Measurements from ENCODE around the gene FRMD4B.

The FRMD4B gene

GRCh38 chr3:69385723-69386555, at the start of gene FRMD4B:
Gene FRMD4B (minus strand): TSS chr3:69386088. CDS start chr3:69385989, 99 bp downstream.
- peaks cover 2% of the 10 kb centered on the region; the same call in 1 of the 2 replicates for H3K4me1 ChIP-seq (ENCODE audit: insufficient read depth, low read length)

GRCh38 chr3:69433969-69434325, 48.1 kb upstream of the FRMD4B start:
- H3K9me3 ChIP-seq (ENCODE audit: insufficient read depth, low read depth, low read length): no peaks in the 10 kb centered on the region
- H3K4me1 ChIP-seq (ENCODE audit: insufficient read depth, low read length): no peaks in the 10 kb centered on the region
- no peak overlapping the region for H3K9ac ChIP-seq (ENCODE audit: low read depth, low read length)
- H3K27ac ChIP-seq (ENCODE audit: low read length): no peak overlapping the region
- no peaks in the 10 kb centered on the region for H3K36me3 ChIP-seq (ENCODE audit: insufficient read depth, low read depth, low read length)
- H3K4me3 ChIP-seq (ENCODE audit: low read length): no peak overlapping the region
- no peaks in the 10 kb centered on the region for H3K27me3 ChIP-seq (ENCODE audit: insufficient read depth, low read length)

More at GRCh38 chr3:69385723-69386555, at the start of gene FRMD4B:
- H3K4me3 ChIP-seq (ENCODE audit: low read length): peak within 1 kb of the TSS; percentile 70
- H3K9ac ChIP-seq (ENCODE audit: low read depth, low read length): 0 out of 2 replicates have a peak within 1 kb of the TSS, but pooled peaks have one; percentile 37
- peaks cover 48% of the 10 kb centered on the region for H3K27me3 ChIP-seq (ENCODE audit: insufficient read depth, low read length)
- no peaks in the 10 kb centered on the region for H3K9me3 ChIP-seq (ENCODE audit: insufficient read depth, low read depth, low read length)
- no peak within 1 kb of the TSS for H3K27ac ChIP-seq (ENCODE audit: low read length)
- no peaks in the 10 kb centered on the region for H3K36me3 ChIP-seq (ENCODE audit: insufficient read depth, low read depth, low read length)

GRCh38 chr3:69433121-69433968, 47.5 kb upstream of the FRMD4B start:
- Histone ChIP-seq H3K9ac (ENCODE audit: low read depth, low read length) (no peak overlapping the region), H3K9me3 (ENCODE audit: insufficient read depth, low read depth, low read length) (no peaks in the 10 kb centered on the region), H3K4me1 (ENCODE audit: insufficient read depth, low read length) (no peaks in the 10 kb centered on the region), H3K36me3 (ENCODE audit: insufficient read depth, low read depth, low read length) (no peaks in the 10 kb centered on the region), H3K27me3 (ENCODE audit: insufficient read depth, low read length) (no peaks in the 10 kb centered on the region), H3K4me3 (ENCODE audit: low read length) (no peak overlapping the region), H3K27ac (ENCODE audit: low read length) (no peak overlapping the region)

- Histone ChIP-seq H3K9ac (ENCODE audit: low read depth, low read length) (no peak overlapping the region), H3K36me3 (ENCODE audit: insufficient read depth, low read depth, low read length) (no peaks in the 10 kb centered on the region), H3K4me3 (ENCODE audit: low read length) (no peak overlapping the region), H3K9me3 (ENCODE audit: insufficient read depth, low read depth, low read length) (no peaks in the 10 kb centered on the region), H3K27me3 (ENCODE audit: insufficient read depth, low read length) (no peaks in the 10 kb centered on the region), H3K27ac (ENCODE audit: low read length) (no peak overlapping the region), H3K4me1 (ENCODE audit: insufficient read depth, low read length) (0 out of 2 replicates have a peak, but pooled peaks cover 5% of the 10 kb centered on the region)
Observed at GRCh38 chr3:69428657-69429255, 42.9 kb upstream of the FRMD4B start.

- no peak overlapping the region for H3K27ac ChIP-seq (ENCODE audit: low read length)
- no peaks in the 10 kb centered on the region for H3K27me3 ChIP-seq (ENCODE audit: insufficient read depth, low read length)
- H3K4me1 ChIP-seq (ENCODE audit: insufficient read depth, low read length): 0 out of 2 replicates have a peak, but pooled peaks cover 5% of the 10 kb centered on the region
- no peak overlapping the region for H3K4me3 ChIP-seq (ENCODE audit: low read length)
- H3K9ac ChIP-seq (ENCODE audit: low read depth, low read length): no peak overlapping the region
- H3K9me3 ChIP-seq (ENCODE audit: insufficient read depth, low read depth, low read length): no peaks in the 10 kb centered on the region
- H3K36me3 ChIP-seq (ENCODE audit: insufficient read depth, low read depth, low read length): no peaks in the 10 kb centered on the region
Observed at GRCh38 chr3:69426967-69427304, 41.0 kb upstream of the FRMD4B start.

GRCh38 chr3:69426291-69426966, 40.5 kb upstream of the FRMD4B start:
- H3K9me3 ChIP-seq (ENCODE audit: insufficient read depth, low read depth, low read length): no peaks in the 10 kb centered on the region
- H3K36me3 ChIP-seq (ENCODE audit: insufficient read depth, low read depth, low read length): no peaks in the 10 kb centered on the region
- H3K27me3 ChIP-seq (ENCODE audit: insufficient read depth, low read length): no peaks in the 10 kb centered on the region
- no peak overlapping the region for H3K9ac ChIP-seq (ENCODE audit: low read depth, low read length)
- H3K27ac ChIP-seq (ENCODE audit: low read length): no peak overlapping the region
- 0 out of 2 replicates have a peak, but pooled peaks cover 5% of the 10 kb centered on the region for H3K4me1 ChIP-seq (ENCODE audit: insufficient read depth, low read length)
- H3K4me3 ChIP-seq (ENCODE audit: low read length): no peak overlapping the region

- no peaks in the 10 kb centered on the region for H3K27me3 ChIP-seq (ENCODE audit: insufficient read depth, low read length)
- no peak overlapping the region for H3K9ac ChIP-seq (ENCODE audit: low read depth, low read length)
- no peaks in the 10 kb centered on the region for H3K36me3 ChIP-seq (ENCODE audit: insufficient read depth, low read depth, low read length)
- no peaks in the 10 kb centered on the region for H3K9me3 ChIP-seq (ENCODE audit: insufficient read depth, low read depth, low read length)
- no peak overlapping the region for H3K27ac ChIP-seq (ENCODE audit: low read length)
- 0 out of 2 replicates have a peak, but pooled peaks cover 5% of the 10 kb centered on the region for H3K4me1 ChIP-seq (ENCODE audit: insufficient read depth, low read length)
- H3K4me3 ChIP-seq (ENCODE audit: low read length): no peak overlapping the region
Observed at GRCh38 chr3:69425249-69425648, 39.4 kb upstream of the FRMD4B start.

- Histone ChIP-seq H3K4me1 (ENCODE audit: insufficient read depth, low read length) (0 out of 2 replicates have a peak, but pooled peaks cover 5% of the 10 kb centered on the region), H3K27ac (ENCODE audit: low read length) (no peak overlapping the region), H3K9ac (ENCODE audit: low read depth, low read length) (no peak overlapping the region), H3K36me3 (ENCODE audit: insufficient read depth, low read depth, low read length) (no peaks in the 10 kb centered on the region), H3K9me3 (ENCODE audit: insufficient read depth, low read depth, low read length) (no peaks in the 10 kb centered on the region), H3K27me3 (ENCODE audit: insufficient read depth, low read length) (no peaks in the 10 kb centered on the region), H3K4me3 (ENCODE audit: low read length) (no peak overlapping the region)
Observed at GRCh38 chr3:69423463-69424155, 37.7 kb upstream of the FRMD4B start.

- H3K27ac ChIP-seq (ENCODE audit: low read length): no peak overlapping the region
- H3K4me3 ChIP-seq (ENCODE audit: low read length): no peak overlapping the region
- no peaks in the 10 kb centered on the region for H3K36me3 ChIP-seq (ENCODE audit: insufficient read depth, low read depth, low read length)
- H3K27me3 ChIP-seq (ENCODE audit: insufficient read depth, low read length): no peaks in the 10 kb centered on the region
- 0 out of 2 replicates have a peak, but pooled peaks cover 5% of the 10 kb centered on the region for H3K4me1 ChIP-seq (ENCODE audit: insufficient read depth, low read length)
- no peaks in the 10 kb centered on the region for H3K9me3 ChIP-seq (ENCODE audit: insufficient read depth, low read depth, low read length)
- no peak overlapping the region for H3K9ac ChIP-seq (ENCODE audit: low read depth, low read length)
Observed at GRCh38 chr3:69422751-69423150, 36.9 kb upstream of the FRMD4B start.

- no peak overlapping the region for H3K9ac ChIP-seq (ENCODE audit: low read depth, low read length)
Observed at GRCh38 chr3:69420781-69421520, 35.1 kb upstream of the FRMD4B start.

More at GRCh38 chr3:69420781-69421520, 35.1 kb upstream of the FRMD4B start:
- H3K27me3 ChIP-seq (ENCODE audit: insufficient read depth, low read length): no peaks in the 10 kb centered on the region
- no peaks in the 10 kb centered on the region for H3K9me3 ChIP-seq (ENCODE audit: insufficient read depth, low read depth, low read length)
- no peaks in the 10 kb centered on the region for H3K36me3 ChIP-seq (ENCODE audit: insufficient read depth, low read depth, low read length)
- no peak overlapping the region for H3K27ac ChIP-seq (ENCODE audit: low read length)
- H3K4me1 ChIP-seq (ENCODE audit: insufficient read depth, low read length): no peaks in the 10 kb centered on the region
- no peak overlapping the region for H3K4me3 ChIP-seq (ENCODE audit: low read length)
